Hippocampal formation (tissue), 2 donors: ENCODE results near the gene XIRP2.
"Not testable (repeated sequence)": the region's sequence is repeated elsewhere in the genome, so short reads cannot be mapped to it uniquely, and the experiment has no call there.

Source experiments
- DNase-seq, 2 donors: peaks; one replicate each; lab custom pipeline; 2025; lab: John Stamatoyannopoulos, UW

XIRP2 gene

GRCh38 chr2:167048829-167049228, 160.5 kb downstream of the XIRP2 start:
- no peak for DNase-seq

DNA sequence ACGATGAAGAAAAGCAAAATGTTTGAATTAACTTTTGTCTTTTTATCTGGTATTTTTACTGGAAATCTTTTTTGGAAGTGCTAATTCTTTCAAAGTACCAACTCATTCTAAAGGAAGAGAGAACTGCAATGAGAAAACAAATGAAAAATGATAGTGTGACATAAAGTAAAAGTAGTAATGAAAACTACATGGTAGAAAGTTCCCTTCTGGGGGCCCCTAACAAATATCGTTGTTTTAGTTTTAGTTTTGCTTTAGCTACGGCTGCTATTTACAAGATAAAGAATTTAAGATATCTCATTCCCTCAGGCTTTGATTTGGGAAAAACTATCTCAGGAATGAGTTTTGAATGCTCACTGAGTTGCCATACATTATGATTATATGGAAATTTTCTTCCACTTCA, 161.4 kb downstream of the XIRP2 start:
- no peak for DNase-seq

GRCh38 chr2:167052825-167053224, 164.5 kb downstream of the XIRP2 start:
- DNase-seq = no peak

DNA sequence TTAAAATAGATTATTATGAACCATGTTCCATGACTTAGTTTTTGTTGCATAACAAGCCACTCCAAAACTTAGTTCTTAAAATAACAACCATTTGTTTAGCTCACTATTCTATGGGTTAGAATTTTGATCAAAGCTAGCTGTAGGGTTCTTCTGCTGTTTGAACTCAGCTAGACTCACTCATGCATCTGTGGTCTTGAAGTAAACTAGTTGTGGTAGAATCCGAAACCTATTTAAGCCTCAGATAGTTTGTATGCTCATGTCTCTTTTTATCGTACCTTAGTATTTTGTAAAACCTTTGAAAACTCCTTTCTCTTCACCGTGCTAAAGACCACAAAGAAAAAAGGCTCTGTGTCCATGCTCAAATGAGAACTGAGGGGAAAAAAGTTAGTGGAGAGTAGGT, 166.6 kb downstream of the XIRP2 start:
- no peak for DNase-seq

DNA sequence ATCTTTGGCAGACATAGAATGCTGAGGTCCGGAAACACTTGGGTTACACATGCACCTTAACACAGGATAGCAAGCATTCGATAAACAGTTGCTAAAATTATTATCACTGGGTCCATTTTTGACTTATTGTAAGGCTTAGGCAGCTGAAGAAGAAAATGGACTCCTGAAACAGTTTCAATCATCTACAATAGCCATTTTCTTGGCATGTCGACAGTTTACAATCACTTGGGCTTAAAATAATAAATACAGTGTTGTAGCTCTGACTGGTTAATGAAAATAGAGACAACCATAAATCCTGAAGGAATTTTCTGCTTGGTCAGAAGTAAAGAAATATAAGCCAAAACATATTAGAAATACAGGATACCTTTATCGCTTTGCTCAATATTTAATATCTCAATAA, 169.2 kb downstream of the XIRP2 start:
- no peak for DNase-seq

DNA sequence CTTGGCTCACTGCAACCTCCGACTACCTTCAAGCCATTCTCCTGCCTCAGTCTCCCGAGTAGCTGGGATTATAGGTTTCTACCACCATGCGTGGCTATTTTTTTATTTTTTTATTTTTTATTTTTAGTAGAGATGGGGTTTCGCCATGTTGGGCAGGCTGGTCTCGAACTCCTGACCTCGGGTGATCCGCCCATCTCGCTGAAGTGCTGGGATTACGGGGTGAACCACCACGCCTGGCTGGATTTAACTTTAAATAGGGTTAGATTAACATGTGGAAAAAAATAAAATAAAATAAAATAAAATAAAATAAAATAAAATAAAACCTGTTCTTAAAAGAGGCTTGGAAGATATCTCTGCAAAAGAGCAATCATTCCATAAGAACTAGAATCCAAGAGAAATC, 170.9 kb downstream of the XIRP2 start:
- no peak for DNase-seq

DNA sequence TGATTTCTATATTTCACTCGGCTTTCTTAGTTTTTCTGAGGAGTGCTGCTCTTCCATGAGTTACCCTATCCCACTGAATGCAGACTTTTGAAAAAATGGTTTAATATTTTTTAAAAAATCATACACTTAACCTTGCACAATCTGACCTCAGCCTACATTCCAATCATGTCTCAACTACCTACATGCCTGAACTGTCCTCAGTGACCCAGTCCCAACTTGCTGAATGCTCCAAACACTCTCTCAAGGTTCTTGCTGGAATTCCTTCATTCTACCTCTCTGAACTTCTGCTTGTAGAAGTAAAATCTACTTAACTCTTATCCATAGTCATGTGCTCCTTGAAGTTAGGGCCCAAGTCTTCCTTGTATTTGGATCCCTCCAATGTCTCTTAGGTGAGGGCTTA, 181.6 kb downstream of the XIRP2 start:
- no peak for DNase-seq

GRCh38 chr2:167075708-167076107, 187.4 kb downstream of the XIRP2 start:
- DNase-seq = not testable (repeated sequence)

GRCh38 chr2:167098931-167099330, 210.7 kb downstream of the XIRP2 start:
- DNase-seq = not testable (repeated sequence)

DNA sequence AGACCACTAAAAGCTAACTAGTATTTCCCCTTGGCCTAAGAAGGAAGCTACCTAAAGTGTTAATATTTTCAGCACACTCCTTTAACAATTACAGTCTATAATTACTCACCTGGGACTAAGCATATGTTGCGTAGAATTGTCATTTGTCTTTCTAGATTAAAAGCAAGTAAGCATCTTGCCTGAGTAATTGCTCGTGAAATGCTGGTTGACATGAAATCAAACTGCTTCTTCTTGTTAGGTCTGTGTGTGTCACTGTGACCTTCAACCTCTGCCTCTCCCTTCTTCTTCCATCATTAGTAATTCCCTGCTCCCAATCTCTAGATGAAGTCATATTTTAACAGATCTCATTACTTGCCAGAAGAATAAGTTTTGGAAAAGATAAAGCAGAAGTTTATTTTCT, 212.2 kb downstream of the XIRP2 start:
- no peak for DNase-seq

- no peak for DNase-seq
Observed at GRCh38 chr2:167103028-167103756, 214.9 kb downstream of the XIRP2 start.

GRCh38 chr2:167103757-167104133, 215.5 kb downstream of the XIRP2 start:
- DNase-seq = no peak

- DNase-seq = no peak
Observed at GRCh38 chr2:167104691-167105090, 216.4 kb downstream of the XIRP2 start.

DNA sequence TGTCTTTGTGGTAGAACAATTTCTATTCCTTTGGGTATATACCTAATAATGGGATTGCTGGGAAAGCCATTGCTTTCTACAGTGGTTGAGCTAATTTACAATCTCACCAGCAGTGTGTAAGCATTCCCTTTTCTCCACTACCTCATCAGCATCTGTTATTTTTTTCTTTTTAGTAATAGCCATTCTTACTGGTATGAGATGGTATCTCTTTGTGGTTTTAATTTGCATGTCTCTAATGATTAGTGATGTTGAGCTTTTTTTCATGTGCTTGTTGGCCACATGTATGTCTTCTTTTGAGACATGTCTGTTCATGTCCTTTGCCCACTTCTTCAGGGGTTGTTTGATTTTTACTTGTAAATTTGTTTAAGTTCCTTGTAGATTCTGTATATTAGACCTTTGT, 221.4 kb downstream of the XIRP2 start:
- not testable (repeated sequence) for DNase-seq

DNA sequence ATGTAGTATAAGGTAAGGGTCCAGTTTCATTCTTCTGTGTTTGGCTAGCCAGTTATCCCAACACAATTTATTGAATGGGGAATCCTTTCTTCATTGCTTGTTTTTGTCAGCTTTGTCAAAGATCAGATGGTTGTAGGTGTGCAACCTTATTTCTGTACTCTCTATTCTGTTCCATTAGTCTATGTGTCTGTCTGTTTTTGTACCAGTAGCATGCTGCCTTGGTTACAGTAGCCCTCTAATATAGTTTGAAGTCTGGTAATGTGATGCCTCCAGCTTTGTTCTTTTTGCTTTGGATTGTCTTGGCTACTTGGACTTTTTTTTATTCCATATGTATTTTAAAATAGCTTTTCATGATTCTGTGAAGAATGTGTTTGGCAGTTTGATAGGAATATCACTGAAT, 222.1 kb downstream of the XIRP2 start:
- DNase-seq = no peak

GRCh38 chr2:167114018-167114417, 225.7 kb downstream of the XIRP2 start:
- no peak for DNase-seq

DNA sequence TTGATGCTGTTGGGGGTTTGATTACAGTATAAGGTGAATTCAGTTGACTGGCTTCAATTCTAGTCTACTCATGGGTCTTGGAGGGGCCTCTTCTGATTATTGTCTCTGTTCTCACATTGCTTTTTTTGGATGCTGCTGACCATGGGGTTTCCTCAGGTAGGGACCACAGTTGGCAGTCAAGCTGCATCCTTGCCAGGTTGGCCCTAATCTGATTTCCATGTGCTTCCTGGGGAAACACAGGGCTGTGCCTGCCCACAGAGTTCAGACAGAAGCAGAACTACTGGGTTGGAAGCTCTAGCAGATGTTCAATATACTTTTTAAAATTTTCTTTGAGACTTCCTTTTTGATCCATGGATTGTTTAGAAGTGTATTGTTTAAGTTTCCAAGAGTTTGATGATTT, 227.3 kb downstream of the XIRP2 start:
- DNase-seq = no peak

DNA sequence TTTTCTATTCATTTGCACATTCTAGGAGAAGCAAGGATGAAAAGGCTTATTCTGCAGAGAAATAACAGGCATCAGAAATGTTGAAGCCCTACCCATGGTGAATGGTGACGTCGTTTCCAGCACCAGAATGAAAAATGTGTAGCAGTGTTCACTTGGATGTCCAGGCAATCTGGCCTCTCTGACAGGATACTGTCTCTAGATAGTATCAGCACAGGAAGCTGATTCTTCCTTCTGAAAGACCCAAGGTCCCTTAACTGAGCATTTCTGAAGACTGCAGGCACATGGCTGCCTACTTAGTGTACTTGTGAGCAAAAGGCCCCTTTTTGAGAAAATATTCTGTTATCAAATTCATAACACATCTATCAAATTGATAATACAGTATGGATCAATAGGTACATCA, 234.1 kb downstream of the XIRP2 start:
- no peak for DNase-seq

DNA sequence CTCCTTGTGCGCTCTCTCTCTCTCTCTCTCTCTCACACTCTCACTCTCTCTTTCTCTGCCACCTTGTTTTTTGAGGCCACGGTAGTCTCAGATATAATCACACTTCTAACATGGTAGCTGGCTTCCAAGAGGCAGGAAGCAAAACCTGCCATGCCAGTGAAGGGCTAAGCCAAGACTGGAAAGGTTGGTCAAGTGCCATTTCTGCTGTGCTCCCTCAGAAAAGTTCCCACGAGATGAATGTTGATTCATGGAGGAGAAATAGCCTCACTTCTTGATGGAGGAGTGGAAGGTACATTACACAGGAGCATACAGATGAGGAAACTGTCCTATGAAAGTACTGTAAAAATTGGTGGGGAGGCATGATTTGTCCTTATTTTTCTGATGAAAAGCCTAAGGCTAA, 237.9 kb downstream of the XIRP2 start:
- no peak for DNase-seq

DNA sequence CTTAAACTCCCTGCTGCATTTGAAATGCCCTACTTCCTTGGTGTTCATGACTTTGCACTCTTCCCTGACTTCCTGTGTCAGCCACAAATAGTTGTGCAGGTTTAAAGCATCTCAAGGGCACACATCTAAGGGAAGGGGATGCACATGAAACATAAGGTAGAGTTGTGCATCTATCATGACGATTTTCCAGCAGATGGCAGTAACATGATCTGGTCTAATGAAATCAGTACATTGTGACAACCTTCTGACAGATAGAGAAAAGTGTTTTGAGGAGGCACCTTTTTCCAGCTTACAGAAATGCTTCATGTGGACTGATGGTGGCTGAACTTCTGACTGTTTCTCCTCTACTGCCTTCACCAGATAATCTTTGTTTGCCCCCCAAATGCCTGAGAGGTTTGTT, 238.9 kb downstream of the XIRP2 start:
- DNase-seq = no peak

DNA sequence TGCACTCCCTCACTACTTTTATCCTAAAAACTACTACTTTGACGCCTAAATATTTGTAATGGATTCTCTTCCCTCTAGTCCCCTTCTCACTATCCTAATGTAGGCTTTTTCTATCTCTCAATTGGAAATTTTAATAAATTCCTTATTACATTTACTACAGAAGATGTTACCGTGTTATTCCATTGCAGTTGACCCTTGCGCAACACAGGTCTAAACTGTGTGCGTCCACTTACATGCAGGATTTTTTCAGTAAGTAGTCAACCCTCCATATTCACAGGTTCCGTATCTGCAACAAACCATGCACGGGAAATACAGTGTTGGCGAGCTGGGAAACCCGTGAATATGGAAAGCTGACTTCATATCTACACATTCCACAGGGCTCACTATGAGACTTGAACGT, 239.8 kb downstream of the XIRP2 start:
- DNase-seq = no peak

- no peak for DNase-seq
Observed at GRCh38 chr2:167132066-167132465, 243.8 kb downstream of the XIRP2 start.

- no peak for DNase-seq
Observed at GRCh38 chr2:167132906-167133555, 244.8 kb downstream of the XIRP2 start.

GRCh38 chr2:167133614-167134013, 245.3 kb downstream of the XIRP2 start:
- DNase-seq = no peak
